Panc1 (cell line): ENCODE measurements around the gene GRID1. TPM values are rescaled to one million over a fixed set of nuclear protein-coding genes. Genes with fewer than 3 reads are reported as not detected.

Source experiments
- ATAC-seq: fragments of 200-7000 bp; cut with Tn5 transposase; 2 replicates; pipeline ENCODE4 v1.9.1; 2020; ENCODE audit warnings: mild to moderate bottlenecking, moderate library complexity
- BruUV-seq: library from RNA; stranded (reverse); fragments of 400-500 nt; replicated peaks from 2 replicates; lab custom pipeline; 2021; lab: Mats Ljungman, UMichigan
- CTCF ChIA-PET: fragments of 300-600 bp; sonication (Branson Sonifier 250); formaldehyde crosslinking; loops from one replicate; lab custom pipeline; 2022; ENCODE audit warnings: antibody characterized with exemption; lab: Charles Lee
- POLR2A ChIA-PET: fragments of 300-600 bp; sonication (Branson Sonifier 250); formaldehyde crosslinking; loops from one replicate; lab custom pipeline; 2022; ENCODE audit warnings: antibody characterized with exemption; lab: Charles Lee
- DNase-seq: peaks from one replicate; pipeline ENCODE4 v3.0.0-alpha.2; 2010; ENCODE audit warnings: low read depth, low spot score
- H3K27ac ChIP-seq: 2 replicates; pipeline ENCODE4 v1.5.1; 2011; ENCODE audit warnings: mild to moderate bottlenecking, low read length, inconsistent platforms
- H3K27me3 ChIP-seq: fragments of 200-500 bp; sonication (Bioruptor generic); 2 replicates; pipeline ENCODE4 v1.6.0; 2014; ENCODE audit warnings: low read length, inconsistent platforms; ENCODE audit not compliant: control insufficient read depth, insufficient read depth
- H3K36me3 ChIP-seq: fragments of 200-500 bp; sonication (Bioruptor generic); 2 replicates; pipeline ENCODE4 v1.5.1; 2014; ENCODE audit warnings: inconsistent platforms, mild to moderate bottlenecking, low read length, moderate library complexity; ENCODE audit not compliant: control insufficient read depth, insufficient read depth
- H3K4me1 ChIP-seq: 2 replicates; pipeline ENCODE4 v1.5.1; 2011; ENCODE audit warnings: inconsistent platforms, mild to moderate bottlenecking, low read length, moderate library complexity; ENCODE audit not compliant: control insufficient read depth, insufficient read depth
- H3K4me3 ChIP-seq, 2 experiments: 2 replicates each; pipeline ENCODE4 v1.5.1; 2011 to 2012; ENCODE audit warnings: low read depth in 2 of 2, low read length in 2 of 2, mild to moderate bottlenecking in 2 of 2, inconsistent platforms in 1 of 2, moderate library complexity in 1 of 2
- H3K9me3 ChIP-seq: fragments of 200-500 bp; sonication (Bioruptor generic); 2 replicates; pipeline ENCODE4 v1.5.1; 2014; ENCODE audit warnings: low read depth, mild to moderate bottlenecking, inconsistent platforms, low read length, moderate library complexity; ENCODE audit not compliant: control insufficient read depth, insufficient read depth
- CTCF ChIP-seq: fragments of 450-650 bp; IDR thresholded peaks from 2 replicates; pipeline ENCODE4 v1.5.1; 2017; ENCODE audit warnings: mild to moderate bottlenecking
- POLR2AphosphoS5 ChIP-seq: IDR thresholded peaks from 2 replicates; pipeline ENCODE4 v1.6.1; 2012; ENCODE audit warnings: mild to moderate bottlenecking, low read depth, low read length, moderate library complexity
- REST ChIP-seq, 2 experiments: IDR thresholded peaks; 2 replicates each; pipeline ENCODE4 v1.6.1; 2011 to 2012; ENCODE audit warnings: low read depth in 2 of 2, control low read depth in 1 of 2, low read length in 1 of 2, mild to moderate bottlenecking in 1 of 2, moderate library complexity in 1 of 2; ENCODE audit not compliant: insufficient read depth in 1 of 2
- SIN3A ChIP-seq: IDR thresholded peaks from 2 replicates; pipeline ENCODE4 v1.6.1; 2012; ENCODE audit warnings: low read depth, mild to moderate bottlenecking, low read length, moderate library complexity, borderline replicate concordance; ENCODE audit not compliant: insufficient read depth
- TCF7L2 ChIP-seq: IDR thresholded peaks from 2 replicates; pipeline ENCODE4 v1.6.1; 2011; ENCODE audit warnings: mild to moderate bottlenecking, low read depth, low read length, inconsistent platforms
- in situ Hi-C: cut with HindIII; loops from 2 replicates; pipeline ENCODE4 v1.10.0; 2016; ENCODE audit warnings: low sequenced_read_pairs, low pct_unique_long_range_greater_than_20kb
- intact Hi-C: fragments of 100-400 bp; cut with micrococcal nuclease; formaldehyde crosslinking; loops from one replicate; pipeline ENCODE4 v1.10.0; 2022; ENCODE audit not compliant: unreplicated experiment
- total RNA-seq: library from RNA; stranded (reverse); gene quantifications from one replicate; pipeline ENCODE4 v1.2.1, GENCODE V29; 2021; ENCODE audit not compliant: unreplicated experiment

Gene GRID1
- total RNA-seq, 1 experiment from 2014 or later = 2.3 TPM

- Histone ChIP-seq H3K4me3 (no peak overlapping the region), H3K27me3 (no peaks in the 10 kb centered on the region), H3K9me3 (no peaks in the 10 kb centered on the region), H3K36me3 (no peaks in the 10 kb centered on the region), H3K27ac (no peak overlapping the region), H3K4me1 (no peaks in the 10 kb centered on the region)
- CTCF ChIA-PET = no interaction called here
- intact Hi-C loops (no loop called here), in situ Hi-C loops (no loop called here)
- no TSS peak for BruUV-seq
- ATAC-seq = no peak
- no peak for TF ChIP-seq TCF7L2
- TF ChIP-seq CTCF = no peak
- TF ChIP-seq POLR2AphosphoS5 = no peak
- TF ChIP-seq SIN3A = no peak
- TF ChIP-seq REST (IDR thresholded peaks at IDR 0.05; ENCODE audit: insufficient read depth in 1 of 2, low read depth in 2 of 2, low read length in 1 of 2) = no peak
- POLR2A ChIA-PET = no interaction called here
- no peak for DNase-seq
Measured at GRCh38 chr10:85620807-85621206, 745.8 kb downstream of the GRID1 start.

GRCh38 chr10:85619832-85620231 is 746.8 kb downstream of the GRID1 start:
- H3K4me3 ChIP-seq = no peak overlapping the region
- no peaks in the 10 kb centered on the region for H3K9me3 ChIP-seq
- no peaks in the 10 kb centered on the region for H3K27me3 ChIP-seq
- DNase-seq (no peak), ATAC-seq (no peak)
- ChIA-PET CTCF (no interaction called here), POLR2A (no interaction called here)
- H3K27ac ChIP-seq = no peak overlapping the region
- BruUV-seq = no TSS peak
- intact Hi-C loops (no loop called here), in situ Hi-C loops (no loop called here)
- H3K4me1 ChIP-seq = no peaks in the 10 kb centered on the region
- TF ChIP-seq POLR2AphosphoS5 (no peak), REST (IDR thresholded peaks at IDR 0.05; ENCODE audit: insufficient read depth in 1 of 2, low read depth in 2 of 2, low read length in 1 of 2) (no peak), CTCF (no peak), TCF7L2 (no peak), SIN3A (no peak)
- H3K36me3 ChIP-seq = no peaks in the 10 kb centered on the region
